SK-N-MC (cell line): ENCODE data around the gene HOXA3.

Experiments
- EZH2 ChIP-seq: fragments of 200-600 bp; sonication (generic); IDR thresholded peaks from one replicate; pipeline ENCODE4 v1.6.1; 2017; ENCODE audit warnings: antibody characterized with exemption
- FOXP2 ChIP-seq: optimal IDR thresholded peaks from 2 replicates; pipeline ENCODE3; 2011; ENCODE audit warnings: mild to moderate bottlenecking, moderate library complexity; ENCODE audit not compliant: insufficient read depth; ENCODE audit errors: extremely low read length, control extremely low read depth
- POLR2AphosphoS5 ChIP-seq: IDR thresholded peaks from 2 replicates; pipeline ENCODE4 v1.6.1; 2012; ENCODE audit warnings: mild to moderate bottlenecking, low read depth, low read length, borderline replicate concordance

GRCh38 chr7:27173511-27173955, 21.1 kb upstream of the HOXA3 start:
- TF ChIP-seq POLR2AphosphoS5: no peak
- TF ChIP-seq EZH2: no peak
- no peak for TF ChIP-seq FOXP2
